Right lobe of liver (tissue), 4 donors: ENCODE results near the gene NCOR1.

Experiments used
- POLR2A ChIP-seq: fragments of 450-650 bp; IDR thresholded peaks from one replicate; pipeline ENCODE4 v1.6.1; 2017; ENCODE audit warnings: antibody characterized with exemption, mild to moderate bottlenecking
- TF ChIP-seq, protein P1 (sequence below), 4 donors: fragments of 200-600 bp in 3 of 4; fragments of 450-650 bp in 1 of 4; IDR thresholded peaks; one replicate each; pipeline versions ENCODE4 v1.5.1 to v1.8.0; 2016 to 2022; ENCODE audit warnings: antibody characterized with exemption in 4 of 4, mild to moderate bottlenecking in 2 of 4
- donor health status: DM: no; HTN: no; CAD: no.
- donor health status: DM: no; HTN: no; CAD: no.
- donor health status: DM: no; HTN: yes; CAD: no.

DNA sequence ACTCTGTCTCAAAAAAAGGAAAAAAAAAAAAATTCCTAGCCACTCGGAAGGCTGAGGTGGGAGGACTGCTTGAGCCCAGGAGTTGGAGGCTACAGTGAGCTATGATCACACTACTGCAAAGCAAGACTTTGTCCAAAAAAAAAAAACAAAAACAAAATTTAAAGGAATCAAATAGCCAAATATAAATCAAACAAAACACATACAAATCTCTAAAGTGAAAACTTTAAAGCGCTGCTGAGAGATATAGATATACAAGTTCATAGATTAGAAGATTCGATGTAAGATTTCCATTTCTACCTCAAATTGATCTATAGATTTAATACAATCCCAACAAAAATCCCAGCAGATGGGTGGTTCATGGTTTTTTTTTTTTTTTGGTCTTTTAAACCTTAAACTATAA is 132.1 kb downstream of the NCOR1 start:
- no peak for TF ChIP-seq POLR2A
- TF ChIP-seq, protein P1, sequence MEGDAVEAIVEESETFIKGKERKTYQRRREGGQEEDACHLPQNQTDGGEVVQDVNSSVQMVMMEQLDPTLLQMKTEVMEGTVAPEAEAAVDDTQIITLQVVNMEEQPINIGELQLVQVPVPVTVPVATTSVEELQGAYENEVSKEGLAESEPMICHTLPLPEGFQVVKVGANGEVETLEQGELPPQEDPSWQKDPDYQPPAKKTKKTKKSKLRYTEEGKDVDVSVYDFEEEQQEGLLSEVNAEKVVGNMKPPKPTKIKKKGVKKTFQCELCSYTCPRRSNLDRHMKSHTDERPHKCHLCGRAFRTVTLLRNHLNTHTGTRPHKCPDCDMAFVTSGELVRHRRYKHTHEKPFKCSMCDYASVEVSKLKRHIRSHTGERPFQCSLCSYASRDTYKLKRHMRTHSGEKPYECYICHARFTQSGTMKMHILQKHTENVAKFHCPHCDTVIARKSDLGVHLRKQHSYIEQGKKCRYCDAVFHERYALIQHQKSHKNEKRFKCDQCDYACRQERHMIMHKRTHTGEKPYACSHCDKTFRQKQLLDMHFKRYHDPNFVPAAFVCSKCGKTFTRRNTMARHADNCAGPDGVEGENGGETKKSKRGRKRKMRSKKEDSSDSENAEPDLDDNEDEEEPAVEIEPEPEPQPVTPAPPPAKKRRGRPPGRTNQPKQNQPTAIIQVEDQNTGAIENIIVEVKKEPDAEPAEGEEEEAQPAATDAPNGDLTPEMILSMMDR (IDR thresholded peaks at IDR 0.05), result no peak
